Activated naive CD4-positive, alpha-beta T cell treated with anti-CD3 and anti-CD28 coated beads, Interleukin-2, amount 50 U/mL, for 24 hours (primary cell): ENCODE data around the gene VSNL1.

ENCODE experiments used
- H3K27ac Mint-ChIP-seq: one replicate; pipeline ENCODE4 v1.8.0; 2021; ENCODE audit warnings: mild to moderate bottlenecking, mixed read lengths
- H3K27me3 Mint-ChIP-seq: one replicate; pipeline ENCODE4 v1.8.0; 2021; ENCODE audit warnings: mixed read lengths
- H3K36me3 Mint-ChIP-seq: one replicate; pipeline ENCODE4 v1.8.0; 2021; ENCODE audit warnings: mixed read lengths
- H3K4me1 Mint-ChIP-seq: one replicate; pipeline ENCODE4 v1.8.0; 2021; ENCODE audit warnings: mixed read lengths
- H3K4me3 Mint-ChIP-seq: one replicate; pipeline ENCODE4 v1.8.0; 2021; ENCODE audit warnings: mild to moderate bottlenecking, mixed read lengths
- H3K9me3 Mint-ChIP-seq: one replicate; pipeline ENCODE4 v1.8.0; 2021; ENCODE audit warnings: mixed read lengths

Gene VSNL1

DNA sequence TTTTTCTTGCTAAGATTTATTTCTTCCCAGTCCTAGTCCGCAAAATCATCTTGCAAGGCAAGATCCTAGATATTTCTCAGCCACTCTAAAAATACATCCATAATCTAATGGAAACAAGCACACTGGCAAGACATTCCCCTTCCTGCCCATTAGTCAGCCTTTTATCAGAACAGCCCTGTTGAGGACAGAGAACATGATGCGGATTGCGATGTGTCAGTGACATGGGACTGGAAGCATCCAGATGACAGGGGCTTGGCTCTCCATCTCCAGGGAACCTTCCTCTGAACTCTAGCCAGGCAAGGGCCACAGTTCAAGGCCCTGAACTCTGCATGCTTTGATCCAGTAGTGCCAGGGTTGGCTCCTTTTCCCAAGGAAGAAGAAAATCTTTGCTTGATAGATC lies 70.0 kb downstream of the VSNL1 start:
- no peak overlapping the region for H3K4me3 Mint-ChIP-seq
- H3K36me3 Mint-ChIP-seq: no peaks in the 10 kb centered on the region
- H3K9me3 Mint-ChIP-seq: no peaks in the 10 kb centered on the region
- H3K27me3 Mint-ChIP-seq: peaks cover 2% of the 10 kb centered on the region
- no peak overlapping the region for H3K27ac Mint-ChIP-seq
- H3K4me1 Mint-ChIP-seq: no peaks in the 10 kb centered on the region

- no peaks in the 10 kb centered on the region for H3K9me3 Mint-ChIP-seq
- H3K27me3 Mint-ChIP-seq: peaks cover 2% of the 10 kb centered on the region
- no peaks in the 10 kb centered on the region for H3K36me3 Mint-ChIP-seq
- no peaks in the 10 kb centered on the region for H3K4me1 Mint-ChIP-seq
- no peak overlapping the region for H3K27ac Mint-ChIP-seq
- H3K4me3 Mint-ChIP-seq: no peak overlapping the region
These were observed 70.5 kb downstream of the VSNL1 start for GRCh38 chr2:17611036-17611435.

DNA sequence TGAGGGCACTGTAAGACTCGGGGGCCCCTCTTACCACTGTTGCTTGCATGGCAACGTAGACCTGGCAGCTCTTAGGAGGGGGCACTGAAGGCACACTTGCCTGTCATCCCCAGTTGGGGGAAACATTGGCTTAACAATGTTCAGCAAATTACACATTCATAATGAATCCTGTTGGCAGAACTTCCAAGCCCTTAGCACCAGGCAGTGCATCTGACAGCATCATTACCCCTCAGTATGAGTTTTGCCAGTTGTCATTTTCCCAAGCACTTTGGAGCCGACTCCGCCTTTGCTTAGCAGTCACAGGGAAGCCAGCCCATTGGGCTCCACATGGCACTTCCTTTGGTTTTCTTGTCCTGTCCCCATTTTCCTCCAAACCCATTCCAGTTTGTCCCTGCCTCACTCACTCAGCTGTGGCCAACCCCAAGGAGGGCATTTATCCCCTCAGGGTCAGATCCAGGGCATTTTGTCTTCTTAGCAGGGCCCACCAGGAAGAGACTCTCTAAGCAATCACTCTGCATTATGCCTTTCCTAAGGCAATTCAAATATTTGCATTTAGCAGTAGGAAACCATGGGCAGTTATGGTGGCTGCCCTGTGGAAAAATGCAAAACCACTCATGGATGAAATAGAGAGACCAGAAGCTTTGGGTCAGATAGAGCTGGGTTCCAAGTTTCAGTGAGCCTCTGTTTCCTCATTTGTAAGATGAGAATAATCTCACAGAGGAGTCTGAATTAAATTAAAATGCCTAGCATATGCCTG lies 73.9 kb downstream of the VSNL1 start:
- H3K4me1 Mint-ChIP-seq: no peaks in the 10 kb centered on the region
- H3K36me3 Mint-ChIP-seq: no peaks in the 10 kb centered on the region
- no peak overlapping the region for H3K4me3 Mint-ChIP-seq
- peaks cover 2% of the 10 kb centered on the region for H3K27me3 Mint-ChIP-seq
- no peak overlapping the region for H3K27ac Mint-ChIP-seq
- H3K9me3 Mint-ChIP-seq: no peaks in the 10 kb centered on the region

GRCh38 chr2:17615147-17615546 lies 74.7 kb downstream of the VSNL1 start:
- H3K4me3 Mint-ChIP-seq: no peak overlapping the region
- no peaks in the 10 kb centered on the region for H3K9me3 Mint-ChIP-seq
- H3K36me3 Mint-ChIP-seq: no peaks in the 10 kb centered on the region
- no peak overlapping the region for H3K27ac Mint-ChIP-seq
- H3K4me1 Mint-ChIP-seq: no peaks in the 10 kb centered on the region
- H3K27me3 Mint-ChIP-seq: peaks cover 2% of the 10 kb centered on the region

DNA sequence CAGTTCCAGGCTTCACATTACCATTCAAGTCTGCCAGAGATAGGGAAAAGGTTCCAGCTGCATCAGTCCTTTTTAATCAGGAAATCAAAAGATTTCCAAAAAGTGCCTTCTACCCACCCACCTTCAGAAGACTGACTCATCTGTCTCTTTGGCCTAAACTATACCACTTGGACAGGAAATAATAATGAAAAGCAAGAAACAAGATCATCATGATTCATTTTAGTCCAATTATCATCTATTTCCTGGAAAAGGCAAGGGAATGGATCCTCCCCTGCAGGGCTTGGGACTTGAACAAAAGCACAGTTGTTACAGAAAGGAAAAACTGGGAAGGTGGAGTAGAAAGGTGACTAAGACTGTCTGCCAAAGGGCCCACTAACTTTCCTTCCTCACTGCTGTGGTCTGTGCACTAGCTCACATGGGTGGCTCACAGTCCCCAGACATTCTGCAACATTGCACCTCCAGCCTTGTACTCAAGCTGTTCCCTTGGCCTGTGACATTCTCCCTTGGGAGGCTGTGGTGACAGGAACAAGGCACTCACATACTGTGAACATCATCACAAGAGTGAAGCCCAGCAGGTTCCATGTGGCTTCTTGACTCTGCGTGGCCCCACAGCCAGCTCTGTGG lies 75.3 kb downstream of the VSNL1 start:
- Mint-ChIP-seq H3K9me3 (no peaks in the 10 kb centered on the region), H3K27me3 (peaks cover 4% of the 10 kb centered on the region), H3K27ac (no peak overlapping the region), H3K4me3 (no peak overlapping the region), H3K4me1 (no peaks in the 10 kb centered on the region), H3K36me3 (no peaks in the 10 kb centered on the region)

- Mint-ChIP-seq H3K4me3 (no peak overlapping the region), H3K4me1 (no peaks in the 10 kb centered on the region), H3K36me3 (no peaks in the 10 kb centered on the region), H3K9me3 (no peaks in the 10 kb centered on the region), H3K27ac (no peak overlapping the region), H3K27me3 (peaks cover 6% of the 10 kb centered on the region)
These were observed 75.9 kb downstream of the VSNL1 start for GRCh38 chr2:17616405-17616804.

DNA sequence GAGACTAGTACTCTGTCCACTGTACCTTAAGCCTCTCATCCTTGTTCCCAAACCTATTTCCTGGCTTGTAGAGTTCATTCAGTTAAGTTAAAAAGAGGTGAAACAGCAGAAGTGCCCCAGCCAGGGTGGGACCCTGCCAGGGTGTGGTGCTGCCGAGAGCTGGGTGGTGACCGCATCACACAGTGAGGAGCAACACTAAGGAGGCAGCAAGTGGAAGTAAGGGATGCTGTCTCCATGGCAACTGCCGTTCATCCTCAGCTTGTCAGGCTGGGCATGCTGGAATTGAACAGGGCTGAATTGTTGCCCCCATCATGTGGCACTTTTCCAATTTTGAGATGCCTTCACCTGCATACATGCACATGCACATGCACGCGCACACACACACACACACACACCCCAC lies 77.0 kb downstream of the VSNL1 start:
- Mint-ChIP-seq H3K36me3 (no peaks in the 10 kb centered on the region), H3K4me3 (no peak overlapping the region), H3K27me3 (peaks cover 9% of the 10 kb centered on the region), H3K4me1 (no peaks in the 10 kb centered on the region), H3K9me3 (no peaks in the 10 kb centered on the region), H3K27ac (no peak overlapping the region)

GRCh38 chr2:17617955-17618354 lies 77.5 kb downstream of the VSNL1 start:
- H3K4me1 Mint-ChIP-seq: no peaks in the 10 kb centered on the region
- peaks cover 9% of the 10 kb centered on the region for H3K27me3 Mint-ChIP-seq
- H3K9me3 Mint-ChIP-seq: no peaks in the 10 kb centered on the region
- no peak overlapping the region for H3K27ac Mint-ChIP-seq
- H3K4me3 Mint-ChIP-seq: no peak overlapping the region
- no peaks in the 10 kb centered on the region for H3K36me3 Mint-ChIP-seq

- peaks cover 7% of the 10 kb centered on the region for H3K27me3 Mint-ChIP-seq
- no peaks in the 10 kb centered on the region for H3K9me3 Mint-ChIP-seq
- H3K27ac Mint-ChIP-seq: no peak overlapping the region
- no peaks in the 10 kb centered on the region for H3K36me3 Mint-ChIP-seq
- H3K4me1 Mint-ChIP-seq: no peaks in the 10 kb centered on the region
- H3K4me3 Mint-ChIP-seq: no peak overlapping the region
These were observed 79.8 kb downstream of the VSNL1 start for GRCh38 chr2:17620280-17620679.

DNA sequence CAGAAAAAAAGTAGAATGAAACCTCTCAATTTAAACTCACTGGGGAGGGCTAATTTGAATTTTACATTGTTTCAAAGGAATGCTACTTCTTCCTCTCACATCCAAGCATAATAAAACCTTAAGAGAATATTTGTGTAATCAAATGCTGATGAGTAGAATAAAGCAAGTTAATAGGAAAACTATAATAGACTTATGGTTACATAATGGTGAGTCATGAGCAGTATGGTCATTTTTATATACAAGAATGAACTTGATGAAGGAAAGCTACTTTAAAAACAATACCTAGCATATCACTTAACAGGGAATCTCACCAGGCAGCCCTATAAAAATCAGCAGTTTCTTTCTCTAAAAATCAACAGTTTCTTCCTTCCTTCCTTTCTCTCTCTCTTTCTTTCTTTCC lies 80.3 kb downstream of the VSNL1 start:
- H3K4me1 Mint-ChIP-seq: no peaks in the 10 kb centered on the region
- no peaks in the 10 kb centered on the region for H3K36me3 Mint-ChIP-seq
- H3K27me3 Mint-ChIP-seq: peaks cover 7% of the 10 kb centered on the region
- H3K9me3 Mint-ChIP-seq: no peaks in the 10 kb centered on the region
- H3K4me3 Mint-ChIP-seq: no peak overlapping the region
- H3K27ac Mint-ChIP-seq: no peak overlapping the region

DNA sequence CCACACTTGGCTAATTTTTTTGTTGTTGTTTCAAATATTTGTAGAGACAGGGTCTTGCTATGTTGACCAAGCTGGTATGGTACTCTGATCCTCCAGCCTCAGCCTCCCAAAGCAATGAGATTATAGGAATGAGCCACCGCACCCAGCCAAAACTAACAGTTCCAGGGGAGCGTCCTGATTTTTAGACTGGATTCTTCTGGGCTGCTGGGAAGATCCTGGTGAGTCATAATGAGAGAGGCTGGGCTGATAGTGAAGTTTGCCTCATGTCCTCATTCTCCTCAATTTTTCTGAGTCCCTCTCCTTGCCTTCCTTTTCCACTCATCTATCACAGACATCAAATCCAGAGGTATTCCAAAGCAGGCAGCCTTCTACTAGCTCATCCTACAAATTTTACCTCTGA lies 81.3 kb downstream of the VSNL1 start:
- Mint-ChIP-seq H3K27ac (no peak overlapping the region), H3K36me3 (no peaks in the 10 kb centered on the region), H3K27me3 (peaks cover 7% of the 10 kb centered on the region), H3K4me1 (no peaks in the 10 kb centered on the region), H3K4me3 (no peak overlapping the region), H3K9me3 (no peaks in the 10 kb centered on the region)

- Mint-ChIP-seq H3K9me3 (no peaks in the 10 kb centered on the region), H3K36me3 (no peaks in the 10 kb centered on the region), H3K27me3 (peaks cover 7% of the 10 kb centered on the region), H3K4me3 (no peak overlapping the region), H3K4me1 (no peaks in the 10 kb centered on the region), H3K27ac (no peak overlapping the region)
These were observed 85.0 kb downstream of the VSNL1 start for GRCh38 chr2:17625446-17625845.

DNA sequence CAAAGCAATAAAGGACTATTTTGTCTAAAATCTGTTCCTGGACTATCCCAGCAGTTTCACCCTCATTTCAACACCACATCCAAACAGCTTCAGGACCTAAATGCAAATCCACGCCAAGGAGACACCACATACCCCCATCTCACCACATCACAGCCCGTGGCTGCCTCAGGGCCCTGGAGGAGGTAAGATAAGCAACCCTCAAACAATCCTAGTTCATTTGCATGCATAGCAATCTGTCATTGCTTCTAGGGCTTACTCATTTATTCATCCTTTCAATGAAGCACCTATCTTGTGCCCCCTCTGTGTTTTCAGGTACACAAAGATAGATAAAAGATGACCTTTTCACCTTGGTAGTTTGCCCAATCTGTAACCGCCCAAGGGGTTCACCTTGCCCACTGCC lies 86.5 kb downstream of the VSNL1 start:
- Mint-ChIP-seq H3K4me1 (no peaks in the 10 kb centered on the region), H3K9me3 (no peaks in the 10 kb centered on the region), H3K36me3 (no peaks in the 10 kb centered on the region)

GRCh38 chr2:17627434-17627833 lies 86.9 kb downstream of the VSNL1 start:
- H3K36me3 Mint-ChIP-seq: no peaks in the 10 kb centered on the region
- no peak overlapping the region for H3K27ac Mint-ChIP-seq
- H3K9me3 Mint-ChIP-seq: no peaks in the 10 kb centered on the region
- no peak overlapping the region for H3K4me3 Mint-ChIP-seq
- no peaks in the 10 kb centered on the region for H3K4me1 Mint-ChIP-seq
- H3K27me3 Mint-ChIP-seq: no peaks in the 10 kb centered on the region

More for the DNA sequence above, 86.5 kb downstream of the VSNL1 start:
- no peak overlapping the region for H3K27ac Mint-ChIP-seq
- H3K4me3 Mint-ChIP-seq: no peak overlapping the region
- H3K27me3 Mint-ChIP-seq: no peaks in the 10 kb centered on the region

DNA sequence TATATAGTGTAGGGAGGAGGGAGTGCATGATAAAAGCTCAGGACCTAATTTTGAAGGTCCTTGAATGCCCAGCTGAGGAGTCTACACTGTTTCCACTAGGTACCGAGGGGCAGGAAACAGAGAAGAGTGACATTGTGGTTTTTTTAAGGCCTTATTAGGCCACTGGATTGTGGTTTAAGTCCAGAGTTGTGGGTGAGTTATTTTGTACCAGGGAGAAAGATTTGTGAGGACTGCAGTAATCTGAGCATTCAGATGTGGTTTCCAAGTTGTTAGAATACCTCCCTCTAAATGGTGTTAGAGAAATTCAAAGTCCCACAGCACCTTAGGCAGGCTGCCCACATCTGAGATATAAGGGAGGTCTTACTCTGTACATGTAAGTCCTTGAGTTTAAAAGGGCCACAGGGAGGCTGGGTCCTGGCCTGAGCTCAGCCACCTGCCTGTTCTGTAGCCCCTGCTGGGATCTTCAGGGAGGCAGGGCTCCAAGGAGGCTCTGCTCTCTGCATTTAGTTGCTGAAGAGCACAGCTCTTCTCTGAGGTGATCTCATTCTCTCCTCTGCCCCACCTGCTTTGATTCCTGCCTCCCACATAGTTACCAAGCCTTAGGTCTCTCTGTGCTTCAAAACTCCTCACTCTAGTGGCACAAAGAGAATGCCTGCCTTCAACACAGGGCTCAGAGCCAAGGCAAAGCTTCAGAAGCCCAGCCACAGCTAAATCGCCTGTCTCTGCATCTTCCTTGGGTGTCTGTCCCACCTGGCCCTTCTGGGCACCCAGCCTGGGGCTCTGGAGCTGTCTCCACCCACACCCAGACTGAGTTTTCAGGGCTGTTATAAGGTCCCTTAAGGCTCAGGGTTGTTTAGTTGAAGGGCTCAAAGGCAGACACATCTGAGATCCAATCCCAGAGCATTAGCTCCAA lies 88.1 kb downstream of the VSNL1 start:
- Mint-ChIP-seq H3K4me3 (no peak overlapping the region), H3K9me3 (no peaks in the 10 kb centered on the region), H3K27ac (no peak overlapping the region), H3K36me3 (no peaks in the 10 kb centered on the region), H3K27me3 (no peaks in the 10 kb centered on the region), H3K4me1 (no peaks in the 10 kb centered on the region)

GRCh38 chr2:17630089-17630488 lies 89.6 kb downstream of the VSNL1 start:
- Mint-ChIP-seq H3K27me3 (no peaks in the 10 kb centered on the region), H3K9me3 (no peaks in the 10 kb centered on the region), H3K27ac (no peak overlapping the region), H3K4me3 (no peak overlapping the region), H3K4me1 (no peaks in the 10 kb centered on the region), H3K36me3 (no peaks in the 10 kb centered on the region)
